Activated T-cell treated with anti-CD3 and anti-CD28 coated beads for 24 hours (primary cell): ENCODE data around the gene MARCHF4.

ENCODE experiments used
- DNase-seq: peaks from one replicate; pipeline ENCODE4 v3.0.0-alpha.2; 2020; ENCODE audit warnings: low read depth

MARCHF4 gene

DNA sequence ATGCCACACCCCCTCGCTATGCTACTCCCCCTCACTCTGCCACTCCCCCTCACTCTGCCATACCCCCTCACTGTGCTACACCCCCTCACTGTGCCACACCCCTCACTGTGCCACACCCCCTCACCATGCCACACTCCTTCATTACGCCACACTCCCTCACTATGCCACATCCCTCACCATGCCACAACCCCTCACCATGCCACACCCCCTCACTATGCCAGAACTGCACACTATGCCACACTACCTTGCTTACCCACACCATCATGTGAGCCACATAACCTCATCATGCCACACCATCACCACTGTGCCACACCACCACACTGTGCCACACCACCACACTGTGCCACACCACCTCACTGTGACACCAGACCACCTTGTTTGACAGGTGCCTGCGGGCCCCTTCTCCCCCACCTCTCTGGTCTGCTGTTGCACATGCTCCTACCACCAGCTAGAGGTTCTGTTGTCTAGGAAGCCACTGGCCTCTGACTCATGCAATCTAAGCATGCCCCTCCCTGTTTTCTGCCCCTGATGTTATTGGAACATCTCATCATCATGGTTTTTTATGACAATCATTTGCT is 22.0 kb downstream of the MARCHF4 start:
- no peak for DNase-seq

DNA sequence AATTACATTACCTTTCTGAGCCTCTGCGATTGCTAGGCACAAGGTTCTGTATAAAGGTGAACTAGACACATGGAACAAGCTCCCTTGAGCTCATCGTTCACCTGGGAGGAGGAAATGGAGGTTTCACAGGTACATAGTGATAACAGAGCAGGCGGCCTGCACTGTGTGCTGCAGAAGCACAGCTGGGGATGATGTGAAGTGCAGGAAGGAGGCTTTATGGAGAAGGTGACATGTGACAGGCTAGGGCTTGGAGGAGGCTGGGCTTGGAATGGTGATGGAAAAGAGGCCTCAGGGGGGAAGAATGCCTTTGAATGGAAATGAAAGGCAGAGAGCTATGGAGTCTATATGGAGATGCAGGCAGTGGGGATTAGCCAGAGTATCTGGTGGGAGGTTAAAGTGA is 22.9 kb downstream of the MARCHF4 start:
- no peak for DNase-seq

- no peak for DNase-seq
Observed at GRCh38 chr2:216348756-216349308, 23.5 kb downstream of the MARCHF4 start.

- DNase-seq, result no peak
Observed at GRCh38 chr2:216346781-216347180, 25.5 kb downstream of the MARCHF4 start.

- no peak for DNase-seq
Observed at GRCh38 chr2:216345846-216346245, 26.4 kb downstream of the MARCHF4 start.

- no peak for DNase-seq
Observed at GRCh38 chr2:216344950-216345300, 27.4 kb downstream of the MARCHF4 start.

- DNase-seq, result no peak
Observed at GRCh38 chr2:216344206-216344949, 27.9 kb downstream of the MARCHF4 start.

DNA sequence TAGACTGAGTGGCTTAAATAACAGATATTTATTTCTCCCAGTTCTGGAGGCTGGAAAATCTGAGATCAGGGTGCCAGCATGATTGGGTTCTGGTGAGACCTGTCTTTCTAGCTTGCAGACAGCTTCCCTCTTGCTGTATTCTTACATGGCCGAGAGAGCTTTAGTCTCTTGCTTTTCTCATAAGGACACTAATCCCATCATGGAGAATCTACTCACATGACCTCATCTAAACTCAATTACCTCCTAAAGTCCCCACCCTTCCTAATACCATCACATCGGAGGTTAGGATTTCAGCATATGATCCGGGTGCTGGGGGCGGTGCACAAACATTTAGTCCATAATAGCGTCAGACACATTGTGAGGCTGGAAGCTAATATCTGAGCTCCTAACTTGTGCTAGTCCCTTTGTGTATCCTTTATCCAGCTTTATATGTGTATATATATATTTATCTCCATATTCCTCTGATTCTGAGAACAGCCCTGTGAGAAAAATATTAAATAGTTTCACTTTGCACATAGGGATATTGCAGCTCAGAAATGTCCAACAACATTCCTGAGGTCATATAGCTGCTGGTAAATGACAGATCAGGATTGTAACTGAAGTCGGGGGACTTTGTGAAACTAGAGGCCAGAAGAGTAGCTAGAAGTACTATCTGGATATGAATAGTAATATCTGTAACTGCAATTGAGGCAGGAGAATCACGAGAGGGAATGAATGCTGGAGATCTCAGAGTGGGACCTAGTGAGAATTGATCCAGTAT is 28.9 kb downstream of the MARCHF4 start:
- no peak for DNase-seq

DNA sequence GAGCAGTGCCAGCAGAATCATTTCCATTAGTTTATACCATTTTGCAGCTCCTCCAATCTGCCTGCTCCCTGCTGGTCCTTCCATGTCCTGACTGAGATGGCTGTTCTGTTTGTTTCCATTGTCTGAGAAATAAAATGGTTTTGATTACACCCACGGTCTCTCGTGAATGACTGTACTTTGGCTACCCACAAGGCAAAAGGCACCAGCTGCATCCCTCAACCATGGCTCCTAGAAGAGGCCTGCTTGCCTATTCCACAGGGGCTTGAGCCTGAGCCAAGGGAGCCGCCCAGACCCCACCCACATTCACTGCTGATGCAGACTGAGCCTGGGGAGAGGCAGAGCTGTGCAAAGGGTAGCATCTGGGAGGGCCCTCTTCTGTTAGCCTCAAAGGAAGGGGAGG is 31.2 kb downstream of the MARCHF4 start:
- DNase-seq, result no peak

GRCh38 chr2:216340280-216340631 is 32.0 kb downstream of the MARCHF4 start:
- no peak for DNase-seq

DNA sequence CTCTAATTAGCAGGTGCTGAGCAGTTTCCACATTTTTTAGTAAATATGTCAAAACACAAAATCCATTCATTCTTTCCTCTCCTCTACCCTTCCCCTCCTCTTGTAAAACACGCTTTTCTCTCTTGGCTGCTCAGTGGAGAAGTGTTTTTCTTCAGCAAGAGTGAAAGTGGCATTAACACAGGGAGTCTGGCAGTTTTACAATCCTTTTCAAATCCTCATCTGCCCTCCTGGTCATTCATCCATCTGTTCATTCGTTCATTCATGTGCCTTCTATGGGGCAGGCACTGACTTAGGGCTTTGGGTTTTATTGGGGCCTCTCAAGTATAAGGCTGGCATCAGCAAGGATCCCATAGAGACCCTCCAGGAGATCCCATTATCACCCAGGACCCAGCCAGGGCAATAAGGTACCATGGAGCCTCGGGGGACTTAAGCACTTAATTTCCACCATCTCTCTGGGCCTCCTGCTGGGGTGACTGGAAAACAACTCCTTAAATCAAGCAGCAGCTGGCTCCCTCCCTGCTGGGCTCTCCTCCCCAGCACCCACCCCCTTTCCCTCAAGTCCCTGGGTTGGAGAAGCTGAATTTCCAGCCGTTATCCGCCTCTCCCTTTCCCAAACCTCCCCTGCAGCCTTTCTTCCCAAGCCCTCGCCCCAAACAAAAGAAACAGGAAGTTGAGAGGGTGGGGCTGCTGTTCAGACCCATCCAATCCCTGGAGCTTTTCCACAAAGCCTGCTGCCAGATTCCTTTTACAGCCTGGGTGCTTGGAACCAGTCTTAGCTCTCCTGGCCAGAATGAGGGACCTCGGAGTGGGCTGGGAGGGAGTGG is 32.6 kb downstream of the MARCHF4 start:
- no peak for DNase-seq

- DNase-seq, result no peak
Observed at GRCh38 chr2:216335252-216335651, 37.0 kb downstream of the MARCHF4 start.

DNA sequence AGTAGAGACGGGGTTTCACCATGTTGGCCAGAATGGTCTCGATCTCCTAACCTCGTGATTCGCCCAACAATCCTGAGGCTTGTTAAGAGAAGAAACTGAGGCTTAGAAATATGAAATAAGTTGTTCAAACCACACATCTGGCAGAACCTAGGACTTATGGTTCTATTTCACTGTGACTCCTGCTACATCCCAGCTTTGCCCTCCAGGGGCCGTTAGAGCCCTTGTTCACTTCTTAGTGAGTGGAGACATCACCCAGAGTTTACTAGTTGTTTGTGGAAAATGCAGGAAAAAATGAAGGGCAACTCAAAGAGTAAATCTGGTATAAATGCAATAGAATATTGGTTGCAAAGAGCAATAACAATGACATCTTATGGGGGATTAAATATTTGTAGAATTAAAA is 43.9 kb downstream of the MARCHF4 start:
- no peak for DNase-seq

DNA sequence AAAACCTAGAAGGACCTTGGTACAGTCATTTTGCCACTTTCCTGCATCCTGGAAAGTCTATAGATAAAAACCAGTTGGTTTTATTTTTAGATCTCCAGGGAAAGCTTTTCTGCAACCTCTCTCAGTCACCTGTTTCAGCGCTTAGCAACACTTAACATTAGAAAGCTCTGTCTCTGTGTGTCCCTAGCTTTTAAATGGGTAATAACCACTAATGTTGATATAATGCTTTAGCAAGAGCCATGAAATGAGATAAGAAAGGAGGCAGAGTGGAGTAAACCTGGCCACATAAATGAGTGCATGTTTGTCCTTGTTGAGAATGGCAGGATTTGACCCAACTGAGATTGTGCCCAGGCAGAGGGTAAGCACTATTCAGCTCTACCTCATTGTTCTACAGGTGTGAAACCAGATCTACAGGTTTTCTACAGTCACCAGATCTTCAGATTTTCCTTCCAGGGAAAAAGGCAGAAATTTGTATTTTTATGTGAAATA is 44.8 kb downstream of the MARCHF4 start:
- DNase-seq, result no peak
